Natural killer cell (primary cell): ENCODE measurements around the gene VKORC1. TPM values are rescaled to one million over a fixed set of nuclear protein-coding genes. Genes with fewer than 3 reads are reported as not detected.

Experiments used
- ATAC-seq, 3 donors: fragments of 150-1000 bp in 2 of 3; fragments of 200-7000 bp in 1 of 3; cut with Tn5 transposase; 1 replicate in 1 of 3; 2 replicates in 2 of 3; pipeline ENCODE4 v1.10.0; 2021; ENCODE audit warnings: mild to moderate bottlenecking in 2 of 3, moderate library complexity in 2 of 3
- DNase-seq, 2 donors: peaks; one replicate each; pipeline versions ENCODE4 v3.0.0 to v3.0.0-alpha.2; 2013 to 2021; ENCODE audit warnings: mixed read lengths in 1 of 2
- H3K27ac ChIP-seq: one replicate; pipeline ENCODE4 v1.5.1; 2013; ENCODE audit warnings: mild to moderate bottlenecking, low read length
- H3K27me3 ChIP-seq: one replicate; pipeline ENCODE4 v1.6.1; 2013; ENCODE audit warnings: low read length; ENCODE audit not compliant: control insufficient read depth, insufficient read depth
- H3K36me3 ChIP-seq: one replicate; pipeline ENCODE4 v1.6.1; 2013; ENCODE audit warnings: low read length; ENCODE audit not compliant: control insufficient read depth, insufficient read depth
- H3K4me1 ChIP-seq: one replicate; pipeline ENCODE4 v1.6.1; 2013; ENCODE audit warnings: low read length; ENCODE audit not compliant: control insufficient read depth, insufficient read depth
- H3K4me3 ChIP-seq: one replicate; pipeline ENCODE4 v1.5.1; 2013; ENCODE audit warnings: low read length
- H3K9me3 ChIP-seq: one replicate; pipeline ENCODE4 v1.6.1; 2013; ENCODE audit warnings: low read length; ENCODE audit not compliant: control insufficient read depth, insufficient read depth
- H3K27ac Mint-ChIP-seq, 2 donors: one replicate each; pipeline ENCODE4 v1.8.0; 2022; ENCODE audit warnings: mild to moderate bottlenecking in 2 of 2, mixed read lengths in 2 of 2, moderate library complexity in 1 of 2
- H3K27me3 Mint-ChIP-seq, 2 donors: one replicate each; pipeline ENCODE4 v1.8.0; 2022; ENCODE audit warnings: low read depth in 2 of 2, mixed read lengths in 2 of 2
- H3K36me3 Mint-ChIP-seq: one replicate; pipeline ENCODE4 v1.8.0; 2022; ENCODE audit warnings: mixed read lengths
- H3K4me1 Mint-ChIP-seq, 2 donors: one replicate each; pipeline ENCODE4 v1.8.0; 2022; ENCODE audit warnings: mixed read lengths in 2 of 2
- H3K4me3 Mint-ChIP-seq: one replicate; pipeline ENCODE4 v1.8.0; 2022; ENCODE audit warnings: mild to moderate bottlenecking, moderate library complexity, mixed read lengths
- H3K9me3 Mint-ChIP-seq, 2 donors: one replicate each; pipeline ENCODE4 v1.8.0; 2022; ENCODE audit warnings: mixed read lengths in 2 of 2
- CTCF ChIP-seq: fragments of 200-600 bp; IDR thresholded peaks from one replicate; pipeline ENCODE4 v1.8.0; 2022; ENCODE audit warnings: antibody characterized with exemption
- WGBS: methylation state at CpG from one replicate; pipeline ENCODE4 v1.1.7; 2013; ENCODE audit warnings: missing lambda C conversion rate; ENCODE audit not compliant: insufficient coverage; 5-methylcytosine and 5-hydroxymethylcytosine counted together
- intact Hi-C: fragments of 100-400 bp; cut with micrococcal nuclease; formaldehyde crosslinking; loops from one replicate; pipeline ENCODE4 v1.14.2; 2022
- total RNA-seq, 4 donors: library from RNA; stranded (reverse); fragments of 120-200 nt in 1 of 4; gene quantifications; one replicate each; pipeline versions ENCODE4 v1.2.3 to v1.2.4, GENCODE V29; 2013 to 2022

VKORC1 gene
- total RNA-seq, 3 donors from 2014 or later (not counting 1 experiment from before 2014, with no cell fraction given), result 35.9 to 42.1 (median 41.8) TPM

DNA sequence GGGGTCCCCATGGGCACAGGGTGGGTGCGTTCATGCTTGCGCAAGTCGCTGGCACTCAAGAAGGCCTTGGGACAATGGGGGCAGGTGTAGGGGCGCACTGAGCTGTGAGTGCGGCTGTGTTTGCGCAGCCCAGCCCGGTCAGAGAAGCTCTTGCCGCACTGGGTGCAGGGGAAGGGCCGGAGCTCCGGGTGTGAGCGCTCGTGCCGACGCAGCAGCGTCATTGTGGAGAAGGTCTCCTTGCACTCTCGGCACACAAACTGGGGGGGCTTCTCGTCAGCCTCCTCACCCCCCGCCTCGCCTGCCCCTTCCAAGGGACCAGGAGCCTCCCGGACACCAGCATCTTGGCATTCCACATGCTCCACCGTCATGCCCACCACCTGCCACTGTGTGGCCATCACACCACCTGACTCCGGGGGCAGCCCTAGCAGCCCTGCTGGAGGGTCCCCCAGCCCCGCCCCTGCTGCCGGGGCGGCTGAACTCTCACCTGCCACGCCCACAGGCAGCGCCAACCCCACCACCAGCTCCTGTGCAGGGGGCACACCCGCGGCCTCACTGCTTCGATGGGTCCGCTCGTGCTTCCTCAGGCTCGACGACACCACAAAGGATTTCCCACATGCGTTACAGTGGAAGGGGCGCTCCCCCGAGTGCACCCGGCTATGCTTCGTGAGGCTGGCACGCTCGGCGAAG lies 33.3 kb downstream of the VKORC1 start:
- Mint-ChIP-seq H3K27ac (peak overlapping the region in 1 of 2 donors; percentile 36), H3K9me3 (no peaks in the 10 kb centered on the region), H3K27me3 (no peaks in the 10 kb centered on the region), H3K4me3 (no peak overlapping the region), H3K4me1 (peaks cover 34 to 41% of the 10 kb centered on the region in 2 donors), H3K36me3 (no peaks in the 10 kb centered on the region)
- Histone ChIP-seq H3K4me1 (peaks cover 58% of the 10 kb centered on the region), H3K27me3 (no peaks in the 10 kb centered on the region), H3K36me3 (peaks cover 17% of the 10 kb centered on the region), H3K4me3 (no peak overlapping the region), H3K27ac (no peak overlapping the region), H3K9me3 (no peaks in the 10 kb centered on the region)
- ATAC-seq, result no peak
- WGBS, result 96% methylated on average over 42 of the region's 42 CpGs
- TF ChIP-seq CTCF, result no peak
- intact Hi-C loops, result no loop called here
- no peak for DNase-seq

GRCh38 chr16:31055613-31056012 lies 39.0 kb downstream of the VKORC1 start:
- H3K27ac Mint-ChIP-seq, result no peak overlapping the region
- Histone ChIP-seq H3K27me3 (no peaks in the 10 kb centered on the region), H3K27ac (no peak overlapping the region), H3K9me3 (no peaks in the 10 kb centered on the region), H3K4me1 (peaks cover 1% of the 10 kb centered on the region), H3K36me3 (peaks cover 5% of the 10 kb centered on the region), H3K4me3 (no peak overlapping the region)
- no peak overlapping the region for H3K4me3 Mint-ChIP-seq
- peaks cover 0 to 11% of the 10 kb centered on the region in 2 donors for H3K4me1 Mint-ChIP-seq
- DNase-seq, result no peak
- intact Hi-C loops, result no loop called here
- no peaks in the 10 kb centered on the region for H3K9me3 Mint-ChIP-seq
- ATAC-seq, result no peak
- 94% methylated on average over 4 of the region's 4 CpGs for WGBS
- no peaks in the 10 kb centered on the region for H3K36me3 Mint-ChIP-seq
- no peak for TF ChIP-seq CTCF
- H3K27me3 Mint-ChIP-seq, result no peaks in the 10 kb centered on the region

- H3K27ac Mint-ChIP-seq, result no peak overlapping the region
- intact Hi-C loops, result no loop called here
- WGBS, result 83% methylated on average over 2 of the region's 2 CpGs
These were observed 42.5 kb downstream of the VKORC1 start for GRCh38 chr16:31052114-31052513.

More at GRCh38 chr16:31052114-31052513, 42.5 kb downstream of the VKORC1 start:
- Histone ChIP-seq H3K27me3 (no peaks in the 10 kb centered on the region), H3K4me3 (no peak overlapping the region), H3K9me3 (no peaks in the 10 kb centered on the region), H3K4me1 (no peaks in the 10 kb centered on the region), H3K36me3 (no peaks in the 10 kb centered on the region), H3K27ac (no peak overlapping the region)
- Mint-ChIP-seq H3K4me3 (no peak overlapping the region), H3K36me3 (no peaks in the 10 kb centered on the region), H3K4me1 (peaks cover 0 to 9% of the 10 kb centered on the region in 2 donors), H3K9me3 (no peaks in the 10 kb centered on the region), H3K27me3 (no peaks in the 10 kb centered on the region)
- no peak for ATAC-seq
- no peak for TF ChIP-seq CTCF
- no peak for DNase-seq
